ENCODE measurements around the gene PCDHGA4. TPM values are rescaled to one million over a fixed set of nuclear protein-coding genes. Genes with fewer than 3 reads are reported as not detected.
"Not testable (repeated sequence)": the region's sequence is repeated elsewhere in the genome, so short reads cannot be mapped to it uniquely, and the experiment has no call there.

The PCDHGA4 gene
- 1 to 10 TPM in 2 of 6 experiments, under 1 TPM in 4; 0.39 to 1.8 (median 0.73) TPM for total RNA-seq
- long read RNA-seq, result 0 reads

DNA sequence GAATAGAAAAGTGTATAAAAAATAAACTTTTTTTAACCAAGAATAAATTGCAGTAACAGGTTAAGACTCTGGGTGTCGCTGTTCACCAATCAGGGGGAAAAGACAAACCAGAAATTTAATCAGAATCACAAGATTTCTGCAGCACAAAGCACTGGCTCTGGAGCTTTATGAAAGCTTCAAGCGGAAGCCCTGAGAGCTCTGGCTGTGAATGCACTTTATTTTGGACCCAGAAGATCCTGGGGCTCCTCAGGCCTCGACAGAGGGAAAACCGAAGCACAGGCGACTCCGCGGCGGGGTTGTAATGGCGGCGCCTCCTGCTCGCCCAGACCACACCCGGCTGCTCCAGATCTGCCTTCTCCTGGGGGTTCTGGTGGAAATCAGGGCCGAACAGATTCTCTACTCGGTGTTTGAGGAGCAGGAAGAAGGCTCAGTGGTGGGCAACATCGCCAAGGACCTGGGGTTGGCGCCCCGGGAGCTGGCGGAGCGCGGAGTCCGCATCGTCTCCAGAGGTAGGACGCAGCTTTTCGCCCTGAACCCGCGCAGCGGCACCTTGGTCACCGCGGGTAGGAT is at the start of gene PCDHGA4:
PCDHGA4 (plus strand) TSS at position 122 of the 570 bp plus-strand sequence; CDS start at position 209, 87 bp downstream.
- H3K4me1 ChIP-seq, result no peaks in the 10 kb centered on the region
- DNase-seq, result no peak

GRCh38 chr5:141306630-141307029 is 48.2 kb upstream of the PCDHGA4 start:
- intact Hi-C loops (cut with DNase I), result no loop called here
- WGBS (ENCODE audit: insufficient coverage, low coverage, low lambda C conversion rate, missing lambda C conversion rate), result 100% methylated on average over 1 of the region's 1 CpG
- H3K4me1 ChIP-seq, result no peaks in the 10 kb centered on the region
- H3K27me3 ChIP-seq, result no peaks in the 10 kb centered on the region
- peaks cover 2 to 14% (median 7%) of the 10 kb centered on the region in 4 donors for H3K9me3 ChIP-seq
- TF ChIP-seq POLR2A (IDR thresholded peaks at IDR 0.05), result no peak
- TF ChIP-seq, protein P1, sequence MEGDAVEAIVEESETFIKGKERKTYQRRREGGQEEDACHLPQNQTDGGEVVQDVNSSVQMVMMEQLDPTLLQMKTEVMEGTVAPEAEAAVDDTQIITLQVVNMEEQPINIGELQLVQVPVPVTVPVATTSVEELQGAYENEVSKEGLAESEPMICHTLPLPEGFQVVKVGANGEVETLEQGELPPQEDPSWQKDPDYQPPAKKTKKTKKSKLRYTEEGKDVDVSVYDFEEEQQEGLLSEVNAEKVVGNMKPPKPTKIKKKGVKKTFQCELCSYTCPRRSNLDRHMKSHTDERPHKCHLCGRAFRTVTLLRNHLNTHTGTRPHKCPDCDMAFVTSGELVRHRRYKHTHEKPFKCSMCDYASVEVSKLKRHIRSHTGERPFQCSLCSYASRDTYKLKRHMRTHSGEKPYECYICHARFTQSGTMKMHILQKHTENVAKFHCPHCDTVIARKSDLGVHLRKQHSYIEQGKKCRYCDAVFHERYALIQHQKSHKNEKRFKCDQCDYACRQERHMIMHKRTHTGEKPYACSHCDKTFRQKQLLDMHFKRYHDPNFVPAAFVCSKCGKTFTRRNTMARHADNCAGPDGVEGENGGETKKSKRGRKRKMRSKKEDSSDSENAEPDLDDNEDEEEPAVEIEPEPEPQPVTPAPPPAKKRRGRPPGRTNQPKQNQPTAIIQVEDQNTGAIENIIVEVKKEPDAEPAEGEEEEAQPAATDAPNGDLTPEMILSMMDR (IDR thresholded peaks at IDR 0.05), result no peak
- DNase-seq (no peak), ATAC-seq (no peak)
- no peaks in the 10 kb centered on the region for H3K36me3 ChIP-seq
- no peak overlapping the region for H3K27ac ChIP-seq
- H3K4me3 ChIP-seq, result no peak overlapping the region

More for the DNA sequence above, at the start of gene PCDHGA4:
- no peaks in the 10 kb centered on the region for H3K36me3 ChIP-seq
- ATAC-seq, result no peak
- peaks cover 0 to 3% (median 0%) of the 10 kb centered on the region in 4 donors for H3K9me3 ChIP-seq
- intact Hi-C loops (cut with DNase I), result no loop called here
- 11% methylated on average over 19 of the region's 29 CpGs for WGBS (ENCODE audit: insufficient coverage, low coverage, low lambda C conversion rate, missing lambda C conversion rate)
- H3K27ac ChIP-seq, result no peak within 1 kb of the TSS
- no peaks in the 10 kb centered on the region for H3K27me3 ChIP-seq
- H3K4me3 ChIP-seq, result peak within 1 kb of the TSS in 2 of 3 donors; percentile 16 to 18
- TF ChIP-seq, protein P1 (IDR thresholded peaks at IDR 0.05), result peak in 3 of 4 donors; percentile 17 to 25 (median 25)
- TF ChIP-seq POLR2A (IDR thresholded peaks at IDR 0.05), result no peak

DNA sequence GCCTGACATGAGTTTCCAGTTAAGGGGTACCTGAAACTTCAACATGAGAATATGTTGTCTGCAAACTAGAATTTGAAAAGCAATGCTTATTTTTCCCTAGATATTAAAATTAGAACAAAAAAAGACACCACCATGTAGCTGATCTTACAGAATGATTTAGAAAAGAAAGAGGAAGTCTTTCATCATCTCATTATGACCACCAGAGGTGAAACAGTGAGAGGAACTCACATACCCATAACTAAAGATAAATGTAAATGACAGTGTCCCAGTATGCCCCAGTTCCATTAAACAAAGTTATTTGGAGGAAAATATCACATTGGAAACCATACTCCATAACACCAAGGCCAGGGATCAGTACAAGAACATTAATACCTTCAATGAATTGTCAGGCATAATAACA is 41.1 kb upstream of the PCDHGA4 start:
- Histone ChIP-seq H3K4me3 (no peak overlapping the region), H3K9me3 (peaks cover 8 to 25% (median 14%) of the 10 kb centered on the region in 4 donors), H3K27ac (no peak overlapping the region), H3K27me3 (no peaks in the 10 kb centered on the region), H3K36me3 (peaks cover 0 to 5% (median 0%) of the 10 kb centered on the region in 4 donors), H3K4me1 (no peaks in the 10 kb centered on the region)
- ATAC-seq, result no peak
- TF ChIP-seq POLR2A (IDR thresholded peaks at IDR 0.05), result no peak
- TF ChIP-seq, protein P1 (IDR thresholded peaks at IDR 0.05), result no peak
- no peak for DNase-seq
- intact Hi-C loops (cut with DNase I), result no loop called here

DNA sequence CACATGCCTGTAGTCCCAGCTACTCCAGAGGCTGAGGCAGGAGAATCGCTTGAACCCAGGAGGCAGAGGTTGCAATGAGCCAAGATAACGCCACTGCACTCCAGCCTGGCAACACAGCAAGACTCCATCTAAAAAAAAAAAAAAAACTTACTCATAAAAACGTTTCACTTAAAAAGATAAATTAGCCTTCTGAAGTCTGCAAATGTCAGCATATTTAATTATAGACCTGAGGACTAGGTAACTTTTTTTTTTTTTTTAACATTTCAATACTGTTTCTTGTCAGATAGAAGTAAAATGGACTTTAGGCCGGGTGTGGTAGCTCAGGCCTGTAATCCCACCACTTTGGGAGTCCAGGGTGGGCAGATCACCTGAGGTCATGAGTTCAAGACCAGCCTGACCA is 37.9 kb upstream of the PCDHGA4 start:
- not testable (repeated sequence) for DNase-seq
- H3K9me3 ChIP-seq, result peaks cover 9 to 45% (median 22%) of the 10 kb centered on the region in 4 donors

GRCh38 chr5:141319202-141319601 is 35.6 kb upstream of the PCDHGA4 start:
- intact Hi-C loops (cut with DNase I), result no loop called here
- Histone ChIP-seq H3K27me3 (no peaks in the 10 kb centered on the region), H3K4me1 (no peaks in the 10 kb centered on the region), H3K4me3 (no peak overlapping the region), H3K27ac (no peak overlapping the region), H3K36me3 (peaks cover 0 to 11% (median 0%) of the 10 kb centered on the region in 4 donors), H3K9me3 (peaks cover 9 to 35% (median 22%) of the 10 kb centered on the region in 4 donors)
- ATAC-seq (no peak), DNase-seq (no peak)
- TF ChIP-seq POLR2A (IDR thresholded peaks at IDR 0.05), result no peak
- TF ChIP-seq, protein P1 (IDR thresholded peaks at IDR 0.05), result no peak
- WGBS (ENCODE audit: insufficient coverage, low coverage, low lambda C conversion rate, missing lambda C conversion rate), result 92% methylated on average over 6 of the region's 6 CpGs

More for the DNA sequence above, 37.9 kb upstream of the PCDHGA4 start:
- ATAC-seq; H3K27me3 ChIP-seq; H3K4me1 ChIP-seq; H3K27ac ChIP-seq; intact Hi-C loops (cut with DNase I); H3K4me3 ChIP-seq: not testable (repeated sequence)
- peaks cover 0 to 11% (median 0%) of the 10 kb centered on the region in 4 donors for H3K36me3 ChIP-seq
- 88% methylated on average over 4 of the region's 4 CpGs for WGBS (ENCODE audit: insufficient coverage, low coverage, low lambda C conversion rate, missing lambda C conversion rate)

Measured in right lobe of liver (tissue), 6 donors.